Progenitor cell of endocrine pancreas (in vitro differentiated cells): ENCODE measurements around the gene AASDH. TPM values are rescaled to one million over a fixed set of nuclear protein-coding genes. Genes with fewer than 3 reads are reported as not detected.

ENCODE experiments used
- DNase-seq: peaks from one replicate; pipeline ENCODE4 v3.0.0; 2021; ENCODE audit warnings: low spot score; ENCODE audit not compliant: unreplicated experiment
- H3K27ac Mint-ChIP-seq: 2 replicates; pipeline ENCODE4 v1.8.0; 2021; ENCODE audit warnings: mild to moderate bottlenecking, moderate library complexity, mixed read lengths
- H3K27me3 Mint-ChIP-seq: 2 replicates; pipeline ENCODE4 v1.8.0; 2021; ENCODE audit warnings: mixed read lengths
- H3K36me3 Mint-ChIP-seq: 2 replicates; pipeline ENCODE4 v1.8.0; 2022; ENCODE audit warnings: mixed read lengths; ENCODE audit not compliant: insufficient read depth
- H3K4me1 Mint-ChIP-seq: 2 replicates; pipeline ENCODE4 v1.8.0; 2021; ENCODE audit warnings: low read depth, mixed read lengths
- H3K4me3 Mint-ChIP-seq: 2 replicates; pipeline ENCODE4 v1.8.0; 2021; ENCODE audit warnings: low read depth, mild to moderate bottlenecking, moderate library complexity, mixed read lengths
- H3K9me3 Mint-ChIP-seq: 2 replicates; pipeline ENCODE4 v1.8.0; 2021; ENCODE audit warnings: low read depth, mixed read lengths
- CTCF ChIP-seq: fragments of 200-600 bp; sonication (generic); IDR thresholded peaks from one replicate; pipeline ENCODE4 v1.5.0; 2021; ENCODE audit warnings: antibody characterized with exemption, mild to moderate bottlenecking; ENCODE audit not compliant: unreplicated experiment
- total RNA-seq: library from RNA; stranded (reverse); gene quantifications from 2 replicates; pipeline ENCODE4 v1.2.1, GENCODE V29; 2021

The AASDH gene
- total RNA-seq, 1 donor from 2014 or later: 25.2 TPM

DNA sequence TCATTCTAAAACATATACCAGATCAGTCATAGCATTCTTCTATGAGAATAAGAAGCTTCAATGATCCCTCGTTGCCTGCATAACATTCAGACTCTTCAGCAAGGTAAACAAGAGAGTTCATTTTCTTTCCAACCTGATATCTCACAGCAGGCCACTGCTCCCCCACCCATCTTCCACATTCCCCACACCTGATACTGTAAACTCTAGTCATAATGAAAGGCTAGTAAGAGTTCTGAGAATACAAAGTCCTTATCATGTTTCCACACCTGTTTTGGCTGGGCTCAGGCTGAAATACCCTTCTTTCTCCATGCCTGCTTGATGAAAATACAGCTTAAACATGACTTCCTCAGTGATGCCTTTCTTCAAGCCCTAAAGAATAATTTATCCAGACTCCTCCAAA is 2.3 kb upstream of the AASDH start:
- TF ChIP-seq CTCF: no peak
- H3K4me1 Mint-ChIP-seq: peaks cover 11% of the 10 kb centered on the region
- H3K4me3 Mint-ChIP-seq: no peak overlapping the region
- H3K27ac Mint-ChIP-seq: no peak overlapping the region
- no peaks in the 10 kb centered on the region for H3K36me3 Mint-ChIP-seq
- no peaks in the 10 kb centered on the region for H3K9me3 Mint-ChIP-seq
- DNase-seq: no peak
- H3K27me3 Mint-ChIP-seq: no peaks in the 10 kb centered on the region

GRCh38 chr4:56388306-56388705 is 1.0 kb upstream of the AASDH start:
- no peak for DNase-seq
- Mint-ChIP-seq H3K4me1 (peaks cover 11% of the 10 kb centered on the region), H3K36me3 (no peaks in the 10 kb centered on the region), H3K9me3 (no peaks in the 10 kb centered on the region), H3K27me3 (no peaks in the 10 kb centered on the region), H3K4me3 (peak overlapping the region; percentile 87), H3K27ac (peak overlapping the region; percentile 99)
- TF ChIP-seq CTCF: no peak

DNA sequence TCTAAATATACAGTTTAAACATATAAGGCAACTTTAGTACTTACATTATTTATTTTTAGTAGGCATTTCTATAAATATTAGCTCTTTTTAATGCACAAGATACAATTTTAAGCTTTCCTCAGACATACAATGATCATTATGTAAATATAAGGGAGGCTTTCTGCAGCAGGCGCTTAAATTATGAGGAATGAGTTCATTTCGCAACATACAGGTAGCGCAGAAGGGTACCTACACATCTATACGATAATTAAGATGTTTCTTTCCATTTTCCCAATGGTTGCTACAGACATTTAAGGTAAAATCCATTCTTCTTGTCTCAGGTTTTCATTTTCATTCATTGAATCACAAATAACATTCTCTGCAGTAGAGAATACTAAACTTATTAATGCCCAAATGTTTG is 1.2 kb downstream of the AASDH start:
- H3K27me3 Mint-ChIP-seq: no peaks in the 10 kb centered on the region
- peak overlapping the region; percentile 87 for H3K4me3 Mint-ChIP-seq
- H3K4me1 Mint-ChIP-seq: peaks cover 11% of the 10 kb centered on the region
- DNase-seq: no peak
- H3K9me3 Mint-ChIP-seq: no peaks in the 10 kb centered on the region
- peak overlapping the region; percentile 99 for H3K27ac Mint-ChIP-seq
- TF ChIP-seq CTCF: no peak
- no peaks in the 10 kb centered on the region for H3K36me3 Mint-ChIP-seq

GRCh38 chr4:56375458-56375857 is 11.8 kb downstream of the AASDH start:
- TF ChIP-seq CTCF: no peak
- no peaks in the 10 kb centered on the region for H3K27me3 Mint-ChIP-seq
- no peak for DNase-seq
- H3K9me3 Mint-ChIP-seq: no peaks in the 10 kb centered on the region
- peaks cover 10% of the 10 kb centered on the region for H3K4me1 Mint-ChIP-seq
- H3K4me3 Mint-ChIP-seq: no peak overlapping the region
- H3K27ac Mint-ChIP-seq: no peak overlapping the region
- peaks cover 12% of the 10 kb centered on the region for H3K36me3 Mint-ChIP-seq

GRCh38 chr4:56374956-56375355 is 12.3 kb downstream of the AASDH start:
- no peak for TF ChIP-seq CTCF
- no peak overlapping the region for H3K4me3 Mint-ChIP-seq
- peaks cover 10% of the 10 kb centered on the region for H3K4me1 Mint-ChIP-seq
- peaks cover 15% of the 10 kb centered on the region for H3K36me3 Mint-ChIP-seq
- no peak for DNase-seq
- H3K27me3 Mint-ChIP-seq: no peaks in the 10 kb centered on the region
- no peaks in the 10 kb centered on the region for H3K9me3 Mint-ChIP-seq
- no peak overlapping the region for H3K27ac Mint-ChIP-seq
